ENCODE measurements around the gene RAB3D. TPM values are rescaled to one million over a fixed set of nuclear protein-coding genes. Genes with fewer than 3 reads are reported as not detected.
"Not testable (repeated sequence)": the region's sequence is repeated elsewhere in the genome, so short reads cannot be mapped to it uniquely, and the experiment has no call there.

The RAB3D gene, protein sequence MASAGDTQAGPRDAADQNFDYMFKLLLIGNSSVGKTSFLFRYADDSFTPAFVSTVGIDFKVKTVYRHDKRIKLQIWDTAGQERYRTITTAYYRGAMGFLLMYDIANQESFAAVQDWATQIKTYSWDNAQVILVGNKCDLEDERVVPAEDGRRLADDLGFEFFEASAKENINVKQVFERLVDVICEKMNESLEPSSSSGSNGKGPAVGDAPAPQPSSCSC
- 6.0 TPM for polyA plus RNA-seq (2012; ENCODE audit: missing spikeins)

DNA sequence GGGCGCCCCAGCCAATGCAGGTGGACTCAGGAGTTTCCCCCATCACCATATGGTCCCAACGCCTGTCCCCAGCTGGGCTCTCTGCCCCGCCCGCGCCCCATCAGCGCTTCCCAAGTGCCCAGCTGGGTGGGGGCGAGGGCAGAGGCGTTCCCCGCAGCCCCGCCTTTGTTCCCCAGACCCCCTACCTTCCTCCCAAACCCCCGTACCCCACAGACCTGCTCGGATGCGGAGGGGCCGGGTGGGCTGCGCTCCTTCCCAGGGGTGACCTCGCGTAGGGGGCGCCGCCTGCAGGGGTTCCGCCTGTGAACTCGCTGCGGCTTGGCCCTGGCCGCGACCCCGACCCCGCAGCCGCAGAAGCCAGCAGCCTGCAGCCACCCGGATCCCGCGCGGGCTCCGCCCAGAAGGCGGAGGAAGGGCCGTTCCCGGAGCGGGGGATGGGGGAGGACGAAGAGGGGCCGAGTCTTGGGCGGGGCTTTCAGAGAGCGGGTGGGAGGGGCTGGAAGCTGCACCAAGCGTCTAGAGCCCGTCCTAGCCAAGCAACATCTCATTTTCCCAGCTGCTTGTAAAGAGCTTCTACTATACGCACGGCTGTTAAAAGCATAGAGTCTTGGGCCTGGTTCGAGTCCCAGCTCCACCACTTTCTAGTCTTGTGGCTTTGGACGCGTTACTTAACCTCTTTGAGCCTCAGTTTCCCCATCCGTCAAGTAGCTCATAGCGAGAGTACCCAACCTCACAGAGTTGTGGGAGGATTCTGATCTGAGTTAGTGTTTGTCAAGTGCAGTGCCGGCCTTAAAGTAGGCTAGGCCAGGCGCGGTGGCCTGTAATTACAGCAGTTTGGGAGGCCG lies at the start of gene RAB3D:
Gene RAB3D (minus strand): TSS at position 404 of the 845 bp plus-strand sequence. CDS start 2,258 bp downstream, outside the sequence.
- FAIRE-seq, result peak; percentile 85
- DNase-seq (ENCODE audit: insufficient read length), result peak; percentile 97
- TF ChIP-seq TAF1 (IDR thresholded peaks at IDR 0.05; ENCODE audit: borderline replicate concordance, low read depth, low read length), result no peak
- no peak for TF ChIP-seq POLR2AphosphoS5 (IDR thresholded peaks at IDR 0.05; ENCODE audit: low read depth, low read length)

DNA sequence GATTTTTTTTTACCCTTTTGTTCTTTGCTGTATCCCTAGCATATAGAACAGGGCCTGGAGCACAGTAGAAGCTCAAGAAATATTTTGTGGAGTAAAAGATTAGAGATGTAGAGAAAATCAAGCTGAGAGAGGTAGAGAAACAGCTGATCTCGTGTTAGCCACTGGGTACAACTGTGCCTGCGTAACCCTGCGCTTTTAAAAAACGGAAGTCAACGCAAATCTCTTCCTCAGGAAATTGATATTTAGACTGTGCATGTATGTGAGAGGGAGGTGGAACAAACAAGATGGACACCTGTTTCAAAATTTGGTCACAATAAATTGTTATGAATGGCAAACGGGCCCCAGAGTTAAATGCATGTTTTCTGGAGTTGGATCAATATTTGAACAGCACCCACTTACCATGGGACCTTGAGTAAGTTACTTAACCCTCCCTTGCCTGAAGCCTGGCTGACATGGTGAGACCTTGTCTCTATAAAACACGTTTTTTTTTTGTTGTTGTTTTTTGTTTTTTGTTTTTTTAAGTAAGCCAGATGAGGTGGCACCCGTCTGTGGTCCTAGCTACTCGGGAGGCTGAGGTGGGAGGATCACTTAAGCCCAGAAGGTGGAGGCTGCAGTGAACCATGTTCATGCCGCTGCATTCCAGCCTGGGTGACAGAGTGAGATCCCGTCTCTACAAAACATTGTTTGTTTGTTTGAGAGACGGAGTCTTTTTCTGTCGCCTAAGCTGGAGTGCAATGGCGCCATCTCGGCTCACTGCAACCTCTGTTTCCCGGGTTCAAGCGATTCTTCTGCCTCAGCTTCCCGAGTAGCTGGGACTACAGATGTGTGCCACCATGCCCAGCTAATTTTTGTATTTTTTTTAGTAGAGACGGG lies 47.9 kb upstream of the RAB3D start:
- TF ChIP-seq POLR2AphosphoS5 (IDR thresholded peaks at IDR 0.05; ENCODE audit: low read depth, low read length) (no peak), TAF1 (IDR thresholded peaks at IDR 0.05; ENCODE audit: borderline replicate concordance, low read depth, low read length) (no peak), POLR2A (IDR thresholded peaks at IDR 0.05; ENCODE audit: low read depth, low read length) (no peak)
- no peak for DNase-seq (ENCODE audit: insufficient read length)
- no peak for FAIRE-seq

DNA sequence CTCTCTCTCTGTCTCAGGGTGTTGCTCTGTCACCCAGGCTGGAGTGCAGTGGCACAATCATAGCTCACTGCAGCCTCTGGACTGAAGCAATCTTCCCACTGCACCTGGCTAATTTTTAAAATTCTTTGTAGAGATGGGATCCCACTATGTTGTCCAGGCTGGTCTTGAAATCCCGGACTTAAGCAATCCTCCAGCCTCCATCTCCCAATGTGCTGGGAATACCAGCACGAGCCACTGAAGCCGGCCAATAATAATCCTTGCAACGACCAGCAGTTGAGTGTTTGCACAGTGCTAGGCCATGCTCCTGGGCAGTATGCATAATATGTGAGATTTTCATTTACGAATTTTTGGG lies 45.3 kb upstream of the RAB3D start:
- DNase-seq (ENCODE audit: insufficient read length) (no peak), FAIRE-seq (no peak)
- TF ChIP-seq TAF1 (IDR thresholded peaks at IDR 0.05; ENCODE audit: borderline replicate concordance, low read depth, low read length), result no peak
- no peak for TF ChIP-seq POLR2AphosphoS5 (IDR thresholded peaks at IDR 0.05; ENCODE audit: low read depth, low read length)
- TF ChIP-seq POLR2A (IDR thresholded peaks at IDR 0.05; ENCODE audit: low read depth, low read length), result no peak

DNA sequence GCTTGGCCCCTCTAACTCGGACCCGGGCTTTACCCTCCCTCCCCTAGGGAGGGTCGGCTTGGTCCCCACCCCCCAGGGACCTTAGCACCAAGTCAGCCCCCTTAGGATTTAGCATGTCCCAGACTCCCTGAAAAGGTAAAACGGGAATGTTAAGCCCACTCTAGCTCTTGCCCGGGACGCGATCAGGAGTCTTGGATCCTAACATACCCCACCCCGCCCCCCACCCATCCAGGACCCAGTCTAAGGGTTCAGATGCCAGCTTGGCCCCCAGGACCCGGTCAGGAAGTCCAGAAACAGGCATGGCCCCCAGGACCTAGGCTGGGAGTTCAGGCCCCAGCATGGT lies 44.2 kb upstream of the RAB3D start:
- FAIRE-seq (no peak), DNase-seq (ENCODE audit: insufficient read length) (no peak)
- no peak for TF ChIP-seq POLR2A (IDR thresholded peaks at IDR 0.05; ENCODE audit: low read depth, low read length)
- TF ChIP-seq POLR2AphosphoS5 (IDR thresholded peaks at IDR 0.05; ENCODE audit: low read depth, low read length), result no peak
- no peak for TF ChIP-seq TAF1 (IDR thresholded peaks at IDR 0.05; ENCODE audit: borderline replicate concordance, low read depth, low read length)

DNA sequence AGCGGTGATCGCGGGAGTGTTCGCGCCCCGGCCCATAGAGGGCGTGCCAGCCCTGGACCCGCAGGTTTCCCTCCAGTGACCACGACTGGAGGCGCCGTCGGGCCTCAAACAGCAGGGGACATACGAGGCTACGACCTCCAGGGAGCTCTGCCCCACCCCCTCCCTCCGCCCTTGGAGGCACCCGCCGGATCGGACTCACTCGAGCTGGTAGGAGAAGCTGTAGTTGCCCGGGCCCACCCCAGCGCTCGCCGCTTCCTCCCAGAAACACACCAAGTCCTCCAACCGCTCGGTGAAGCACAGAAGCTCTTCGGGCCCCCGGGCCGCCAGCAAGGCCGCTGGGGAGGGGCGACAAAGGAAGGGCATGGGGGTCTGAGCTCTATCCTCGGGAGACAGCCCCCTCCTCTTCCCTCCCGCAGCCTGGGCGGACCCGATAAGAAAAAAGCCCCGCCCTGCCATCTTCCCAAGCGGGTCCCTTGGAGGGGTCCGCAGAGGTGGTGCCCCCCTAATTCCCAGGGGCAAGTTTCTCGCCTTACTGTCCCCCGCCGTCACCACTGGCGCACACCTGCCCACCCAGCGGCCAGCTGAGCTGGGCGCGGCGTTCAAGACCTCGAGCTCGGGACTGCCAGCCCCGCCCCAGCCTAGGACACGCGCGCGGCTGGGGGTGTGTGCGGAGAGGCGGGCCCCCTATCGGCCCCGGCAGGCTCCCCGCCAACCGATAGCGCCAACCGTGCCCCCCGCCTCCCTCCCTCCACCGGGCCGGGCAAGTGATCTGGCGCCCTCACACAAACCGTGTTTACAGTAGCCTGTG lies 43.6 kb upstream of the RAB3D start:
- DNase-seq (ENCODE audit: insufficient read length) (peak; percentile 39), FAIRE-seq (no peak)
- no peak for TF ChIP-seq TAF1 (IDR thresholded peaks at IDR 0.05; ENCODE audit: borderline replicate concordance, low read depth, low read length)
- TF ChIP-seq POLR2A (IDR thresholded peaks at IDR 0.05; ENCODE audit: low read depth, low read length), result no peak
- no peak for TF ChIP-seq POLR2AphosphoS5 (IDR thresholded peaks at IDR 0.05; ENCODE audit: low read depth, low read length)

DNA sequence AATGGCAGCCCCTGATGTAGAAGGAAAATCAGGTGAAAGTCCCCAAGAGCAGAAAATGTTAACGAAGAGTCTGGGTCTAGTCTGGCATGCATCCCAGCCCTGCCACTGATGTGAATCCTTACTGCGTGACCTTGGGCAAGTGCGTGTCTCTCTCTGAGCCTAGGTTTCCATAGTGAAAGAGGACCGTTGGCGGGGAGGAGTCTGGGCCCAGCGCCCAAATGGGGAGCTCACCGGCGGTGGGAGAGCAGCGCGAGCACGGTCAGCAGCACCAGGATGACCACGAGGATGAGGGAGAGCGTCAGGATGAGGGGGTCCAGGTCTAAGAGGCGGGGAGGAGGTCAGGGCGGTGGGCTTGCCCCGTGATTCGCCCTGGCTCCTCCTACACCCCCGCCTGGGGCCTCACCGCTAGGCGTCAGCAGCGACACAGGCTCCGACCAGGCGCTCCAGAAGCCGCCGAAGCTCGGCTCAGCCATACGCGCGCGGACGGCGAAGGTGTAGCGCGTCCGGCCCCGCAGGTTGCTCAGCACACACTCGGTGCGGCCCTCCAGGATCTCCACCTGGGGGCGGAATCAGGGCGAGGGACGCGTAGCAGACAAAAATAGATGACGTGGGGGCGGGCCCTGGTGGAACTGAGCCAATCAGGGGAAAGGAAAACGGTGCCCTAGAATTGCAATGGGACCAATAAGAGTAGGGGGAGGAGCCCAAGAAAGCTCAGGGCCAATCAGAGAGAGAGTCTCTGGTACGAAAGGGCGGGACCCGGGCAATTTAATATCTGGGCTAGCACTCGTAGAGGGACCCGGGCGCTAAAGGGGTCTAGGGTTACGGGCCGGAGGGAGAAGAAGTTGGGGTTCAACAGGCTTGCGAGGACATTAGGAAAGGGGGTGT lies 41.4 kb upstream of the RAB3D start:
- FAIRE-seq (no peak), DNase-seq (ENCODE audit: insufficient read length) (peak; percentile 98)
- TF ChIP-seq POLR2AphosphoS5 (IDR thresholded peaks at IDR 0.05; ENCODE audit: low read depth, low read length), result peak; percentile 76
- TF ChIP-seq TAF1 (IDR thresholded peaks at IDR 0.05; ENCODE audit: borderline replicate concordance, low read depth, low read length), result no peak
- peak; percentile 77; the same call in 1 of the 2 replicates for TF ChIP-seq POLR2A (IDR thresholded peaks at IDR 0.05; ENCODE audit: low read depth, low read length)

DNA sequence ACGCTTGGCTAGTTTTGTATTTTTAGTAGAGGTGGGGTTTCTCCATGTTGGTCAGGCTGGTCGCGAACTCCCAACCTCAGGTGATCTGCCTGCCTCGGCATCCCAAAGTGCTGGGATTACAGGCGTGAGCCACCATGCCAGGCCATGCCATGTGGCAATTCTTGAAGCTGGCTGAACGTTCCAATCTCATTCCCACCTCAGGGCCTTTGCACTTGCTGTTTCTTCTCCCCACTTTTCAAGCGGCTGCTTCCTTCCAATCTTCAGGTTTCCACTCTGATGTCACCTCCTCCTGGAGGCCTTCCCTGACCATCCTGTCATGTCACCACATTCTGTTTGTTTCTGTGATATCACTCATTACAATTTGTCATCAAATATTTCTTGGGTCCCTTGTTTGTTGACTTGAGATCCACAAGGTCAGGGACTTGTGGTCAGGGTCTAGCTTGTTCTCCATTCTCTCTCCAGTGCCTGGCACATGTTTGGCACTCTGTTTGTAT lies 40.4 kb upstream of the RAB3D start:
- TF ChIP-seq TAF1 (IDR thresholded peaks at IDR 0.05; ENCODE audit: borderline replicate concordance, low read depth, low read length), result no peak
- TF ChIP-seq POLR2AphosphoS5 (IDR thresholded peaks at IDR 0.05; ENCODE audit: low read depth, low read length), result no peak
- TF ChIP-seq POLR2A (IDR thresholded peaks at IDR 0.05; ENCODE audit: low read depth, low read length), result no peak
- DNase-seq (ENCODE audit: insufficient read length) (no peak), FAIRE-seq (no peak)

DNA sequence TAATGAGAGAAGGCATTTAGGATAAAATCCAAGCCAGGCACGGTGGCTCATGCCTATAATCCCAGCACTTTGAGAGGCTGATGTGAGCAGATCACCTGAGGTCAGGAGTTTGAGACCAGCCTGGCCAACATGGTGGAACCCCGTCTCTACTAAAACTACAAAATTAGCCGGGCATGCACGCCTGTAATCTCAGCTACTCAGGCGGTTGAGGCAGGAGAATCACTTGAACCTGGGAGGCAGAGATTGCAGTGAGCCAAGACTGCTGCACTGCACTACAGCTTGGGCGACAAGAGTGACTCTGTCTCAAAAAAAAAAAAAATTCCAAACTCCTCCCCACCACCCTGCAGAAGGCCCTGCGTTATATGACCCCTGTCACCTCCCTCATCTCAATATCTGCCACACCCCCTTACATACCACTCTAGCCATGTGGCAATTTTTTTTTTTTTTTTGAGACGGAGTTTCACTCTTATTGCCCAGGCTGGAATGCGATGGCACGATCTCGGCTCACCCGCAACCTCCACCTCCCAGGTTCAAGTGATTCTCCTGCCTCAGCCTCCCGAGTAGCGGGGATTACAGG lies 39.9 kb upstream of the RAB3D start:
- not testable (repeated sequence) for FAIRE-seq; DNase-seq (ENCODE audit: insufficient read length)

DNA sequence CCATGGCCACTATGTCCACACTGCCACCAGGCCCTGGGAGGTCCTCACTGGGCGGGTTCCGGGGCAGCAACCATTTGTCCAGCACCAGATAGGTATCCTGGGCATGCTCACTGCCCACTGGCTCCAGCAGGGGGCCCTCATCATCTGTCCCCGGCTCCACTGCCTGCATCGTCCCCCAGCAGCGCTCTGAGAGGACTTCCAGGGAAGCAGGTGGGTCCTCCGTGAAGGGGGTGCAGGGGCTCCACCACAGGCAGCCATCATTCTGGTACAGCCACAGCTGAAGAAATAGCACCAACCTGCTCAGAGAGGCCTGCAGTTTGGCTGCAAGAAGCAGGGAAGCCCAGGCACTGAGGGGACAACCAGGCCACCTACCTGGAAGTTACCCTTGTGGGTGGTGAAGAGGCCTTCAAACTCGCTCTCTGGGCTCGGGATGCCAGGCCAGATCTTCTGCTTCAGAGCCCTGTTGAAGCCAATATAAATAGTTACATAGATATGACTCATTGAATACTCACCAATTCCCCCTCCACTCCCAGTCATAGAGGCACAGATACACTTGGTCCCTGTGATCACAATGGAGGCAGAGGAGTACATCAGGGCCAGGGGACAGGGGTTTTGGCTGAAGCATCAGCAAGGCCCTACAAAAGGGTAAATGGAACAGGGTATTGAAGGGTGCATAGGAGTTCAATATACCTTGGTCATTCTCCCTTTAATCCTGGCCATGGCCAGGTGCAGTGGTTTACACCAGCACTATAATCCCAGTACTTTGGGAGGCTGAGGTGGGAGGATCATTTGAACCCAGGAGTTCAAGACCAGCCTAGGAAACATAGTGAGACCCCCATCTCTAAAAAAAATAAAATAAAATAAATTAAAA lies 39.1 kb upstream of the RAB3D start:
- FAIRE-seq (no peak), DNase-seq (ENCODE audit: insufficient read length) (no peak)
- TF ChIP-seq POLR2A (IDR thresholded peaks at IDR 0.05; ENCODE audit: low read depth, low read length) (no peak), POLR2AphosphoS5 (IDR thresholded peaks at IDR 0.05; ENCODE audit: low read depth, low read length) (no peak), TAF1 (IDR thresholded peaks at IDR 0.05; ENCODE audit: borderline replicate concordance, low read depth, low read length) (no peak)

Measured in GM12892 (cell line).